OCI-LY3 (cell line): ENCODE data around the gene PLXNC1.

Experiments used
- EZH2phosphoT487 ChIP-seq: fragments of 200-600 bp; shearing (Covaris generic); IDR thresholded peaks from 2 replicates; pipeline ENCODE4 v1.6.1; 2018; ENCODE audit warnings: antibody characterized with exemption, mixed run types, low read depth
- TF ChIP-seq, protein P1 (sequence below): fragments of 200-600, 300-600 bp; sonication (generic); IDR thresholded peaks from 2 replicates; pipeline ENCODE4 v1.5.1; 2014; ENCODE audit warnings: antibody characterized with exemption, low read length, low read depth

DNA sequence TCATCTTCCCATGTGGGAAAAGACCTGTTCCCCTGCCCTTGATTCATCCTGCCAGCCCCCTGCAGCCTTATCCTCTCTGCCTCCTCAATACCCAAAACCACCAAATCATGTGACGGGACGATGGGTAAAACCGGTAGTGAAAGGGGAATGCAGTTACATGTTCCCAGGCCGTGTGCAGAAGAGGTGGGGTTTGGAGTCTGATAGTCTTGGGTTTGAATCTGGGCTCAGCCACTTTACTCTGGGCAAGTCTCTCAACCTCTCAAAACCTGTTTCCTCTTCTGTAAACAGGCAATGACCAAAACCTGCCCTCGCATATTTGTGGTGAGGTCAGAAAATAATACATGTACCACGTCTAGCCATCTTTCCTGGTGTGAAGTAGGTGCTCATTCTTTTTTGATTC is 123.0 kb downstream of the PLXNC1 start:
- TF ChIP-seq, protein P1, sequence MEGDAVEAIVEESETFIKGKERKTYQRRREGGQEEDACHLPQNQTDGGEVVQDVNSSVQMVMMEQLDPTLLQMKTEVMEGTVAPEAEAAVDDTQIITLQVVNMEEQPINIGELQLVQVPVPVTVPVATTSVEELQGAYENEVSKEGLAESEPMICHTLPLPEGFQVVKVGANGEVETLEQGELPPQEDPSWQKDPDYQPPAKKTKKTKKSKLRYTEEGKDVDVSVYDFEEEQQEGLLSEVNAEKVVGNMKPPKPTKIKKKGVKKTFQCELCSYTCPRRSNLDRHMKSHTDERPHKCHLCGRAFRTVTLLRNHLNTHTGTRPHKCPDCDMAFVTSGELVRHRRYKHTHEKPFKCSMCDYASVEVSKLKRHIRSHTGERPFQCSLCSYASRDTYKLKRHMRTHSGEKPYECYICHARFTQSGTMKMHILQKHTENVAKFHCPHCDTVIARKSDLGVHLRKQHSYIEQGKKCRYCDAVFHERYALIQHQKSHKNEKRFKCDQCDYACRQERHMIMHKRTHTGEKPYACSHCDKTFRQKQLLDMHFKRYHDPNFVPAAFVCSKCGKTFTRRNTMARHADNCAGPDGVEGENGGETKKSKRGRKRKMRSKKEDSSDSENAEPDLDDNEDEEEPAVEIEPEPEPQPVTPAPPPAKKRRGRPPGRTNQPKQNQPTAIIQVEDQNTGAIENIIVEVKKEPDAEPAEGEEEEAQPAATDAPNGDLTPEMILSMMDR: no peak
- TF ChIP-seq EZH2phosphoT487: no peak
